NCI-H226 (cell line): ENCODE results near the gene KDM3B.
"Not testable (repeated sequence)": the region's sequence is repeated elsewhere in the genome, so short reads cannot be mapped to it uniquely, and the experiment has no call there.

ENCODE experiments used
- DNase-seq: peaks from one replicate; pipeline ENCODE4 v3.0.0-alpha.2; 2015

The KDM3B gene

GRCh38 chr5:138410996-138411640 lies 58.6 kb downstream of the KDM3B start:
- DNase-seq = not testable (repeated sequence)

- no peak for DNase-seq
These were observed 66.0 kb downstream of the KDM3B start for GRCh38 chr5:138418444-138418843.

- DNase-seq = no peak
These were observed 72.6 kb downstream of the KDM3B start for GRCh38 chr5:138425079-138425478.

- DNase-seq = no peak
These were observed 83.5 kb downstream of the KDM3B start for GRCh38 chr5:138435943-138436342.

GRCh38 chr5:138438003-138438723 lies 85.7 kb downstream of the KDM3B start:
- no peak for DNase-seq

- peak; percentile 17 for DNase-seq
These were observed 86.4 kb downstream of the KDM3B start, which contains the start of gene REEP2 for GRCh38 chr5:138438724-138439476. Gene REEP2 (plus strand): TSS chr5:138439057. CDS start chr5:138439209, 152 bp downstream.

- no peak for DNase-seq
These were observed 87.1 kb downstream of the KDM3B start for GRCh38 chr5:138439477-138440158.

GRCh38 chr5:138440159-138441073 lies 87.9 kb downstream of the KDM3B start:
- no peak for DNase-seq

- DNase-seq = no peak
These were observed 88.7 kb downstream of the KDM3B start for GRCh38 chr5:138441221-138441620.

GRCh38 chr5:138444078-138444773 lies 91.7 kb downstream of the KDM3B start:
- DNase-seq = no peak

GRCh38 chr5:138444774-138445546 lies 92.5 kb downstream of the KDM3B start:
- no peak for DNase-seq

- no peak for DNase-seq
These were observed 93.2 kb downstream of the KDM3B start for GRCh38 chr5:138445547-138446271.

- DNase-seq = no peak
These were observed 95.6 kb downstream of the KDM3B start for GRCh38 chr5:138448070-138448469.

GRCh38 chr5:138448481-138449398 lies 96.3 kb downstream of the KDM3B start:
- no peak for DNase-seq

- DNase-seq = peak; percentile 70
These were observed 97.2 kb downstream of the KDM3B start for GRCh38 chr5:138449501-138450239.

- DNase-seq = no peak
These were observed 98.5 kb downstream of the KDM3B start for GRCh38 chr5:138450971-138451370.

- DNase-seq = no peak
These were observed 100.2 kb downstream of the KDM3B start for GRCh38 chr5:138452720-138453119.

- DNase-seq = no peak
These were observed 101.1 kb downstream of the KDM3B start for GRCh38 chr5:138453590-138453989.
